Vagina (tissue), 2 donors: ENCODE results near the gene ELOVL7. TPM values are rescaled to one million over a fixed set of nuclear protein-coding genes. Genes with fewer than 3 reads are reported as not detected.
"Not testable (repeated sequence)": the region's sequence is repeated elsewhere in the genome, so short reads cannot be mapped to it uniquely, and the experiment has no call there.

Experiments used
- DNase-seq, 2 donors: peaks; one replicate each; pipeline ENCODE4 v3.0.0-alpha.2; 2017; ENCODE audit errors: extremely low spot score in 2 of 2
- H3K27ac ChIP-seq: fragments of 200-600 bp; sonication (generic); one replicate; pipeline ENCODE4 v1.5.1; 2019
- H3K27me3 ChIP-seq: fragments of 200-600 bp; sonication (generic); one replicate; pipeline ENCODE4 v1.5.1; 2019
- H3K36me3 ChIP-seq, 2 donors: fragments of 200-600 bp; sonication (generic); one replicate each; pipeline ENCODE4 v1.5.1; 2017 to 2019
- H3K4me1 ChIP-seq: fragments of 200-600 bp; sonication (generic); one replicate; pipeline ENCODE4 v1.5.1; 2019
- H3K4me3 ChIP-seq, 2 donors: fragments of 200-600 bp; sonication (generic); 1 replicate in 1 of 2; 2 replicates in 1 of 2; pipeline ENCODE4 v1.5.1; 2016 to 2019
- H3K9me3 ChIP-seq: fragments of 200-600 bp; sonication (generic); one replicate; pipeline ENCODE4 v1.5.1; 2019
- POLR2A ChIP-seq, 2 donors: fragments of 450-650 bp; IDR thresholded peaks; one replicate each; pipeline ENCODE4 v1.6.1; 2017; ENCODE audit warnings: antibody characterized with exemption in 2 of 2, mild to moderate bottlenecking in 2 of 2, moderate library complexity in 2 of 2
- POLR2AphosphoS5 ChIP-seq, 2 donors: sonication (generic); formaldehyde crosslinking; IDR thresholded peaks; one replicate each; pipeline ENCODE4 v1.9.0; 2017; ENCODE audit warnings: antibody characterized with exemption in 2 of 2, mild to moderate bottlenecking in 2 of 2, low read depth in 1 of 2; ENCODE audit not compliant: insufficient read depth in 1 of 2
- intact Hi-C: fragments of 100-400 bp; cut with DNase I; formaldehyde crosslinking; loops from one replicate; pipeline ENCODE4 v1.15.1; 2023
- total RNA-seq: library from RNA; depleted of rRNA; stranded (reverse); fragments of >200 nt; gene quantifications from one replicate; pipeline ENCODE4 v1.2.3, GENCODE V29; 2016
- TF ChIP-seq, protein P1 (sequence below), 3 experiments: fragments of 450-650 bp in 2 of 3; fragments of 200-600 bp in 1 of 3; sonication (generic) in 1 of 3; IDR thresholded peaks; one replicate each; pipeline ENCODE4 v1.5.1; 2017 to 2019; ENCODE audit warnings: antibody characterized with exemption in 3 of 3, mild to moderate bottlenecking in 2 of 3, moderate library complexity in 2 of 3

The ELOVL7 gene
- total RNA-seq, 1 donor from 2014 or later: 3.9 TPM

DNA sequence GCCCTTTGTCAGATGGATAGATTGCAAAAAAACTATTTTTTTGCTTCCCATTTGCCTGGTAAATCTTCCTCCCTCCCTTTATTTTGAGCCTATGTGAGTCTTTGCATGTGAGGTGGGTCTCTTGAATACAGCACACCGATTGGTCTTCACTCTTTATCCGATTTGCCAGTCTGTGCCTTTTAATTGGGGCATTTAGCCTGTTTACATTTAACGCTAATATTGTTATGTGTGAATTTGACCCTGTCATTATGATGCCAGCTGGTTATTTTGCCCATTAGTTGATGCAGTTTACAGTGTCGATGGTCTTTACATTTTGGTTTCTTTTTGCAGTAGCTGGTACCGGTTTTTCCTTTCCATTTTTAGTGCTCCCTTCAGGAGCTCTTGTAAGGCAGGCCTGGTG is 131.1 kb downstream of the ELOVL7 start:
- intact Hi-C loops: no loop called here
- Histone ChIP-seq H3K4me1 (no peaks in the 10 kb centered on the region), H3K9me3 (no peaks in the 10 kb centered on the region), H3K27ac (no peak overlapping the region), H3K27me3 (no peaks in the 10 kb centered on the region), H3K4me3 (no peak overlapping the region), H3K36me3 (no peaks in the 10 kb centered on the region)
- no peak for DNase-seq
- TF ChIP-seq, protein P1, sequence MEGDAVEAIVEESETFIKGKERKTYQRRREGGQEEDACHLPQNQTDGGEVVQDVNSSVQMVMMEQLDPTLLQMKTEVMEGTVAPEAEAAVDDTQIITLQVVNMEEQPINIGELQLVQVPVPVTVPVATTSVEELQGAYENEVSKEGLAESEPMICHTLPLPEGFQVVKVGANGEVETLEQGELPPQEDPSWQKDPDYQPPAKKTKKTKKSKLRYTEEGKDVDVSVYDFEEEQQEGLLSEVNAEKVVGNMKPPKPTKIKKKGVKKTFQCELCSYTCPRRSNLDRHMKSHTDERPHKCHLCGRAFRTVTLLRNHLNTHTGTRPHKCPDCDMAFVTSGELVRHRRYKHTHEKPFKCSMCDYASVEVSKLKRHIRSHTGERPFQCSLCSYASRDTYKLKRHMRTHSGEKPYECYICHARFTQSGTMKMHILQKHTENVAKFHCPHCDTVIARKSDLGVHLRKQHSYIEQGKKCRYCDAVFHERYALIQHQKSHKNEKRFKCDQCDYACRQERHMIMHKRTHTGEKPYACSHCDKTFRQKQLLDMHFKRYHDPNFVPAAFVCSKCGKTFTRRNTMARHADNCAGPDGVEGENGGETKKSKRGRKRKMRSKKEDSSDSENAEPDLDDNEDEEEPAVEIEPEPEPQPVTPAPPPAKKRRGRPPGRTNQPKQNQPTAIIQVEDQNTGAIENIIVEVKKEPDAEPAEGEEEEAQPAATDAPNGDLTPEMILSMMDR (IDR thresholded peaks at IDR 0.05): no peak

- DNase-seq, H3K4me1 ChIP-seq, H3K27me3 ChIP-seq, H3K9me3 ChIP-seq, H3K36me3 ChIP-seq, H3K27ac ChIP-seq, H3K4me3 ChIP-seq, intact Hi-C loops: not testable (repeated sequence)
Observed at GRCh38 chr5:60711892-60712291, 132.2 kb downstream of the ELOVL7 start.

DNA sequence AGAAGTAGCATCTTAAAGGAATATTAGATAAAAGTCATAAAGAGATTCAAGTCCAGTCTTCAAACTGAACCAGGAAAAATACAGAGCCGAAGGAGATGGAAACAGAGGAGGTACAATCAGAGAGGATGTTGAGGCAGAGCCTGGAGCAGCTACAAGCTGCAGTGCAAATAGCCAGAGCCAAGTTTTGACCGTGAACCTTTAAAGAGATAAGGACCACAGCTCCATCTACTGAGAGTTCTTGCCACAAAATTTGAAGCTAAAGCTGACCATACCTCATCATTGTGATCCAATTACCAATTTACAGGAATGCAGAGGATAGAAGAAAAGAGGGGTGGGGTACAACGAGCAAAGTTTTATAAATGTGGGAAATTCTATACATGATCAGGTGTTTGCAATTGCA is 133.7 kb downstream of the ELOVL7 start:
- DNase-seq: no peak
- TF ChIP-seq, protein P1 (IDR thresholded peaks at IDR 0.05): no peak
- TF ChIP-seq POLR2AphosphoS5 (IDR thresholded peaks at IDR 0.05; ENCODE audit: insufficient read depth in 1 of 2, low read depth in 1 of 2) (no peak), POLR2A (IDR thresholded peaks at IDR 0.05) (no peak)
- Histone ChIP-seq H3K4me1 (no peaks in the 10 kb centered on the region), H3K27ac (no peak overlapping the region), H3K9me3 (no peaks in the 10 kb centered on the region), H3K4me3 (no peak overlapping the region), H3K27me3 (no peaks in the 10 kb centered on the region), H3K36me3 (no peaks in the 10 kb centered on the region)
- intact Hi-C loops: no loop called here

GRCh38 chr5:60705144-60705543 is 138.9 kb downstream of the ELOVL7 start:
- no peaks in the 10 kb centered on the region for H3K36me3 ChIP-seq
- no peak overlapping the region for H3K27ac ChIP-seq
- H3K9me3 ChIP-seq: no peaks in the 10 kb centered on the region
- intact Hi-C loops: no loop called here
- TF ChIP-seq POLR2AphosphoS5 (IDR thresholded peaks at IDR 0.05; ENCODE audit: insufficient read depth in 1 of 2, low read depth in 1 of 2) (no peak), POLR2A (IDR thresholded peaks at IDR 0.05) (no peak)
- TF ChIP-seq, protein P1 (IDR thresholded peaks at IDR 0.05): no peak
- H3K27me3 ChIP-seq: no peaks in the 10 kb centered on the region
- DNase-seq: no peak
- H3K4me1 ChIP-seq: peaks cover 10% of the 10 kb centered on the region
- no peak overlapping the region for H3K4me3 ChIP-seq

GRCh38 chr5:60703944-60704343 is 140.1 kb downstream of the ELOVL7 start:
- Histone ChIP-seq H3K27ac (no peak overlapping the region), H3K4me1 (peaks cover 19% of the 10 kb centered on the region), H3K27me3 (no peaks in the 10 kb centered on the region), H3K36me3 (no peaks in the 10 kb centered on the region), H3K4me3 (no peak overlapping the region), H3K9me3 (no peaks in the 10 kb centered on the region)
- no peak for DNase-seq
- intact Hi-C loops: no loop called here
- TF ChIP-seq, protein P1 (IDR thresholded peaks at IDR 0.05): no peak
- no peak for TF ChIP-seq POLR2AphosphoS5 (IDR thresholded peaks at IDR 0.05; ENCODE audit: insufficient read depth in 1 of 2, low read depth in 1 of 2)
- no peak for TF ChIP-seq POLR2A (IDR thresholded peaks at IDR 0.05)

Other genes with a start within 250 kb of the ELOVL7 start
- 0.74 TPM for gene DEPDC1B, start 144.1 kb downstream of the ELOVL7 start, total RNA-seq
- 5.9 TPM for gene ERCC8, start 100.8 kb upstream of the ELOVL7 start, total RNA-seq
- gene NDUFAF2, start 100.9 kb upstream of the ELOVL7 start, total RNA-seq: 33.1 TPM